ENCODE measurements around the gene UBAC2. TPM values are rescaled to one million over a fixed set of nuclear protein-coding genes. Genes with fewer than 3 reads are reported as not detected.

The UBAC2 gene
- total RNA-seq, 1 donor = 45.3 TPM

DNA sequence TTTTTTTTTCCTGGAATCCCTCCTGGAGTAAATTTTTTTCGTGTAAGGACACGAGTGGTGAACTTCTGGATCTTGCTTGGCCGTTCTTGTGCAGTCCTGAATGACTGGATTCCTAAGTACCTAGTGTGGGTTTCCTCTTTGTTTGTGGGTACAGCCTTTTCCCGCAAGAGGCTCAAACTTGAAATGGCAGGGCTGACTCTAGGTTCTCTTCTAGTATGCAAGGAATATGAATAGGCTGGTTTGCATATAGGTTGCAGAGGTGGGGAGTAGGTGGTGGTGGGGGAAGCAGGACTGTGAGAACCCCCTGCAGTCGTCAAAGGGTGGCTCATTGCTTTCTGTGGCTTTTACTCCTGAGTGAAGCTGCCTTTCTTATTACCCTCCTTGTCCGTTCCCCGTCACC, 13.6 kb downstream of the UBAC2 start:
- H3K4me3 ChIP-seq (ENCODE audit: low read depth, low read length) = no peak overlapping the region
- no peak for DNase-seq (ENCODE audit: low read depth)
- TF ChIP-seq CTCF (IDR thresholded peaks at IDR 0.05; ENCODE audit: insufficient read depth, low read depth, low read length) = no peak

DNA sequence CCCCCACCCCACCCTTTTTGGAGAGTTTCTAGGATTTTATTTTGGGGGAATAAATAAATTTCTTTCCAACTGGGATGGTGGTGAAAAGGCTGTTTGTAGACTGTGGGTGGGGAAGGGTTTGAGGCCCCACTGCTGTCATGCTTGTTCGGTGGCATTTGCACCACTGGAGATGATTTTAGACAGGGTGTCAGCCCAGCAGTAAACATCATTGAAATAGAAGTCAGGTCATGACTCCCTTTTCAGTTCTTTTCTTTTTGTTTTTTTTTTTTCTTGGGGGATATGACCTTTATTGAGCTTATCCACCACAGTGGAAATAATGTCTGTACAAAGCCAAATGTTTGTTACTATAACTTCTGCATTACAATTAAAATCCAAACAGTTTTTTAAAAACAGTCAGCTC, 14.1 kb downstream of the UBAC2 start:
- no peak for DNase-seq (ENCODE audit: low read depth)
- no peak overlapping the region for H3K4me3 ChIP-seq (ENCODE audit: low read depth, low read length)
- TF ChIP-seq CTCF (IDR thresholded peaks at IDR 0.05; ENCODE audit: insufficient read depth, low read depth, low read length) = no peak

- no peak for DNase-seq (ENCODE audit: low read depth)
- no peak for TF ChIP-seq CTCF (IDR thresholded peaks at IDR 0.05; ENCODE audit: insufficient read depth, low read depth, low read length)
- no peak overlapping the region for H3K4me3 ChIP-seq (ENCODE audit: low read depth, low read length)
Measured at GRCh38 chr13:99215184-99215830, 14.7 kb downstream of the UBAC2 start.

GRCh38 chr13:99217461-99218110, 16.9 kb downstream of the UBAC2 start:
- no peak for TF ChIP-seq CTCF (IDR thresholded peaks at IDR 0.05; ENCODE audit: insufficient read depth, low read depth, low read length)
- no peak for DNase-seq (ENCODE audit: low read depth)
- no peak overlapping the region for H3K4me3 ChIP-seq (ENCODE audit: low read depth, low read length)

DNA sequence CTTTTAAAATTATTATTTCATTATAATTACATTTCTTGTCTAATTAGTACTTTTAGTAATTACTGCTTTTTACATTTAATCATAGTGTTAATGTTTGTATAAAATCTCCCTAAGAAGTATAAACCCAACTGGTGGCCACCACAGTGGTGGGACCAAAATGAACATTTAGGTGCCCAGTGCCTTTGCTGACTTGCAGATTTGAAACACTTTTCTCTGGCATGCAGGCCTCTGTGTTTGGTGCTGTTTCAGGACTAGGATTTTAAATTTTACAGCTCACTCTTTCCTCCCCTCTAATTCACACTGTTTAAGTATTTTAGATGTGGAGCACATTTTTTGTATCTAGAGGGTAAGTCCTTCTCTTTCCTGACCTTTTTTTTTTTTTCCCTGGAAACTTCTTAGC, 17.5 kb downstream of the UBAC2 start:
- DNase-seq (ENCODE audit: low read depth) = no peak
- H3K4me3 ChIP-seq (ENCODE audit: low read depth, low read length) = no peak overlapping the region
- no peak for TF ChIP-seq CTCF (IDR thresholded peaks at IDR 0.05; ENCODE audit: insufficient read depth, low read depth, low read length)

DNA sequence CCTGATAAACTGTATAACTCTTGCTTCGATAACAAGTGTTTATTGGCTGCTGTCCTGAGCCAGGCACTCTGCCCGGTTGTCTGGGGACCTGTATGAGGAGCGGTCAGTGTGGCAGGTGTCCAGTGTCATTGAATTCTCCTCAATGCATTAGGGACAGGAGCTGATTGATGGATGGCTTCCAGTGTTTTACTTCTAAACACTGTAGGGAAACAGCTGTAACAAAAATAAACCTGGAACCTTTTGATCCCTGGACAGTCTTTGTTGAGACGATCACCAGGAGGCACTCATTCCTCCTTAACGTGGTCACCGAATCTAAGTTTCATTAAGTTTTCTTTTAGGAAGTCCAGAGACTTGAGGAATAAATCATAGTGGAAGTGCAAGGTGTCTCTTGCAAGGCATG, 17.9 kb downstream of the UBAC2 start:
- no peak overlapping the region for H3K4me3 ChIP-seq (ENCODE audit: low read depth, low read length)
- DNase-seq (ENCODE audit: low read depth) = peak; percentile 19
- TF ChIP-seq CTCF (IDR thresholded peaks at IDR 0.05; ENCODE audit: insufficient read depth, low read depth, low read length) = no peak

Measured in fibroblast of villous mesenchyme (primary cell).